ELR (cell line): ENCODE measurements around the gene EFEMP2.

Experiments used
- DNase-seq: peaks from one replicate; pipeline ENCODE4 v3.0.0-alpha.2; 2015; ENCODE audit warnings: low read depth

Gene EFEMP2

DNA sequence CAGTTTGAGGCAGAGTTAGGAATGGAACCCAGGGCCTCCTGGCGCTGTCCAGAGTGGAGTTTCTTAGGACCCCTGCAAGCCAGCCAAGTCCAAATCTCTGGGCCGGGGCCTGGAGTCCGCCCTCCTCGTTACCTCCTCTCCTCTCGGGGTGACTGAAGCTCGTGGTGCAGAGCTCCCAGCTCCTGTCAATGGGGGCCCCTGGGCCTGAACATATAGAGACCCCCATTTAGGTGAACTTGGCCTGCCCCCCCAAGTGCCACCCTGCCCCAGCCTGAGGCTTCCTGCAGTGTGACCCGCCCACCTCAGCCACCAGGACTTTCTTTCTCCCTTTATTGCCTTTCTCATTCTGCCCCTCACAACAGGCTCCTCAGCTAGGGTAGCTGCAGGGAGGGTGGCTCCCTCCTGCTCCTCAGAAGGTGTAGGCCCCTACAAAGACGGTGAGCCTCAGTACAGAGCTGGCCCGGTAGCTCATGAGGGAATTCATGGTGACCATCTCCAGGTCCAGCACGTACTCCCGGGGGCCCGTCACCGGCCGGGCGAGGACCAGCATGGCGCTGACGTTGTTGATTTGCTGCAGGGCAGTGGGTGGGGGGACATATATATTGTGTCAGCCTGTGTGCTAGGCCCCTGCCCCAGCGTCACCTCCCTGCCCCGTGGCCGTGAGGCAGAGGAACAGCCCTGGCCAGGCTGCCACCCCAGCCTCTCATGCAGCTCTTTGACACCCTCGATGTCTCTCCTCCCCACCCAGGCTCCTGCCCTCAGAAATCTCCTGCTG is 5.9 kb downstream of the EFEMP2 start:
- no peak for DNase-seq

DNA sequence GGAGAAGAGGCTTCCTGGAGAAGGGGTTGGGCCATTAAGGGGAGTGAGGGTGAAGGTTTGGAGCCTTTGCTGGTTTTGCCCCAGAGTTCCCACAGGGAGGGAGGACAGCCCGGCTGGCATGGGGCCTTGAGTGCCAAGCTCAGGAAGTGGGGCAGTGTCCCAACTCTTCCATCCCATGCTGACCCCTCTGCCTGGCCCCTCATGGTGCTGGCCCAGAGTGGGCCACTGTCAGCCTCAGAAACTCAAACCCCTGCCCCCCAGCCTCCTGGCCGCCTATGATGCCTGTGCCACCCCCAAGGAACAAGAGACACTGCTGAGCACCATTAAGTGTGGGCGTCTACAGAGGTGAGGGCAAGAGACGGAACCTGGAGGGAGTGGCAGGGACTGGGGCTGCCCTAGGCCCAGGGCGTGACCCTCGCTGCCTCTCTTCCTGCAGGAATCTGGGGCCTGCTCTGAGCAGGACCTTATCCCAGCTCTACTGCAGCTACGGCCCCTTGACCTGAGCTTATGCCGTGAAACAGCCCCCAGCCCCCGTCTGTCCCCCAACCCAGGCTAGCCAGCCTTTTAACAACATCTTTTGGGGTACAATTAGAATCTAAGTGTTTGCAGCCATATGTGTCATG is 6.9 kb downstream of the EFEMP2 start:
- no peak for DNase-seq

DNA sequence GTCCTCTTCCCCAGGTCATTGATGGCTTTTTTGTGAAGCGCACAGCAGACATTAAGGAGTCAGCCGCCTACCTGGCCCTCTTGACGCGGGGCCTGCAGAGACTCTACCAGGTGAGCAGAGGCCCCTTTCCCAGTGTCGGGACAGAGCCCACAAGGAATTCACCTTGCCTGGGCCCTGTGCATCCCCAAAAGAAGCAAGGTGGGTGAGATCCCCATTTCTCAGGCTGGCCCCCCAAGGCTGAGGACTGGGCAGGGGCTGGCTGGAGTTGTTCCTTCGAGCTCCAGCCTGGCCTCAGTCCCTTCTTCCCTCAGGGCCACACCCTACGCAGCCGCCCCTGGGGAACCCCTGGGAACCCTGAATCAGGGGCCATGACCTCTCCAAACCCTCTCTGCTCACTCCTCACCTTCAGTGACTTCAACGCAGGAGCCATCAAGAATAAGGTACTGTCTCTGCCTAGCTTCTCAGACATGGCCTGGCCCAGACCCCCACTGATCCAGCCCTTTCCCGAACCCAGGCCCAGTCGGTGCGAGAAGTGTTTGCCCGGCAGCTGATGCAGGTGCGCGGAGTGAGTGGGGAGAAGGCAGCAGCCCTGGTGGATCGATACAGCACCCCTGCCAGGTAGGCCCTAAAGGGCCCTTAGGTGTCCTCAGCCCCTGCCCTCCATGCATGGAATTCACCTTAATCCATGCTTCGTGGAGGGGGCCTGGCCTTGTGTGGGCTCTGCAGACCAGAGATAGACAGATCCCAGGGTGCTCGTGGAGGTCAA is 7.7 kb downstream of the EFEMP2 start:
- no peak for DNase-seq

DNA sequence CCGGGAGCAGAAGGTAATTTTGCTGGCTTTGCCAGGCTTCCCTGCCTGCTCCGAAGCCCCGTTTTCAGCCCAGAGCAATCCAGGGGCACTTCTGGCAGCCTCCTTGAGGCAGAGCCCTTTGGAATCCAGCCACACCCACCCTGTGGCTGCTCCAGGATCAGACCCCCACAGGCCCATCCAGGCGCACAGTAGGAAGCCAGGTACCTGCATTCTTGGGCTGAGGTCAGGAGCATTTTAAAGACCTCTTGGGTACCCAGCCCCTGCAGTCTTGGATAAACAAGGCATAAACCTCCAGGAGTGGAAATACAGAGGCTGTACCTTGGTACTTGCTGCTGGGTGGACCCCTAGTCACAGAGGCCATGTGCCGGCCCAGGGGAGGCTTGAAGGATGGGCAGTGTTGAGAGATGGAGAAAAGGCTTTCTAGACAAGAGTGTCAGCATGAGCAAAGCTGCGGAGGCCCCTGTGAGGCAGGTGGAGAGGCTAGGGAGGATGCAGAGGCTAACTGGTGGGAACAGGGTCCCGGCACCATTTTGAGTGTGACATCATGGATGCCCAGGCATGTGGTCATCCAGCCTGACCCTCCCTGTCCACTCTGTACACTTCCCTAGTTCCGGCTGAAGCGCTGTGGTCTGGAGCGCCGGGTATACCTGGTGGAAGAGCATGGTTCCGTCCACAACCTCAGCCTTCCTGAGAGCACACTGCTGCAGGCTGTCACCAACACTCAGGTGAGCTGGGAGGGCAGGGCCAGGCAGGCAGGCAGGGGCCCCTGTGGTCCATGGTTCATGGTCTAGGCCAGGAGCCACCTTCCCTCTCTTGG is 8.5 kb downstream of the EFEMP2 start:
- no peak for DNase-seq

DNA sequence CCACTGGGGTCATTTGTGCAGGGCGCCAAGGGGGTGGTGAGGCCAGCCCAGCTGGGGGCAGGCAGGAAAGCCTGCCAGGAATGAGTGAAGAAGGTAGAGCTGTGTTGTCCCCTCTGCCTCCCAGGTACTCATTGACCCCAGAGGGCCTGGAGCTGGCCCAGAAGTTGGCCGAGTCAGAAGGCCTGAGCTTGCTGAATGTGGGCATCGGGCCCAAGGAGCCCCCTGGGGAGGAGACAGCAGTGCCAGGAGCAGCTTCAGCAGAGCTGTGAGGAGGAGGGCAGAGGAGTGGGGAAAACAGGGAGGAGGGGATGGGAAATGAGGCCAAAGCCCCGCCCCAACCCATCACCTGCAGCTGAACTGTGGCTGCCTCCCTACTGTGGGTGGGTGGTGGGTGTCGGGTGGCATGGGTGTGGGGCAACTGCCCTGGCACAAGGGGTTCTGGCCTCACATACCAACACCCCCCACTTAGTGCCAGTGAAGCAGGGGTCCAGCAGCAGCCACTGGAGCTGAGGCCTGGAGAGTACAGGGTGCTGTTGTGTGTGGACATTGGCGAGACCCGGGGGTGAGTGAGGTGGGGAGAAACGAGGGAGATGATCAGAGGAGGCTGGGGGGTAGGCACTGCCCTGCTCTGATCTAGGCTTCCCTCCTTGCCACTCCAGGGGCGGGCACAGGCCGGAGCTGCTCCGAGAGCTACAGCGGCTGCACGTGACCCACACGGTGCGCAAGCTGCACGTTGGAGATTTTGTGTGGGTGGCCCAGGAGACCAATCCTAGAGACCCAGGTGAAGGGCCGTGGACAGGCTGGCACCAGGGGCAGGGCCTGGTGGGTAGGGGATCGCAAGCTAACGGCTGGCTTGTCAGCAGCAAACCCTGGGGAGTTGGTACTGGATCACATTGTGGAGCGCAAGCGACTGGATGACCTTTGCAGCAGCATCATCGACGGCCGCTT is 9.4 kb downstream of the EFEMP2 start:
- no peak for DNase-seq

DNA sequence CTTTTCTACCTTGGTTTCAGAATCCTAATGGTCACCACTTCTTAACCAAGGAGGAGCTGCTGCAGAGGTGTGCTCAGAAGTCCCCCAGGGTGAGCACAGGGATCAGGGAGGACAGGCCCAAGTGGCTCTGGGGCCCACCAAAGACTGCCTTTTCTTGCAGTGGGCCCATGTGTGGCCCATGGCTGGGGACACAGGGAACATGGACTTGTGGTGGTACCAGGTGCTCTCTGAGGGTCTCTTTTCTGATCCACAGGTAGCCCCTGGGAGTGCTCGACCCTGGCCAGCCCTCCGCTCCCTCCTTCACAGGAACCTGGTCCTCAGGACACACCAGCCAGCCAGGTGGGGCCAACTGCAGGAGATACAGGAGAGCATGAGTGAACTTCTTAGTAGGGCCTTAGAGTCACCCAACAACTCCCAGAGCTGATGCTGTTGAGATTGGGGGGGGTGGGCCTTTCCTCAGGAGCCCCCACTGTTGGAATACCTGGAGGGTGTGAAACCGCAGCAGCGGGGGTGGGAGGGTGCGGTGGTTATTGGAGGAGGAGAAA is 10.3 kb downstream of the EFEMP2 start:
- DNase-seq, result no peak

DNA sequence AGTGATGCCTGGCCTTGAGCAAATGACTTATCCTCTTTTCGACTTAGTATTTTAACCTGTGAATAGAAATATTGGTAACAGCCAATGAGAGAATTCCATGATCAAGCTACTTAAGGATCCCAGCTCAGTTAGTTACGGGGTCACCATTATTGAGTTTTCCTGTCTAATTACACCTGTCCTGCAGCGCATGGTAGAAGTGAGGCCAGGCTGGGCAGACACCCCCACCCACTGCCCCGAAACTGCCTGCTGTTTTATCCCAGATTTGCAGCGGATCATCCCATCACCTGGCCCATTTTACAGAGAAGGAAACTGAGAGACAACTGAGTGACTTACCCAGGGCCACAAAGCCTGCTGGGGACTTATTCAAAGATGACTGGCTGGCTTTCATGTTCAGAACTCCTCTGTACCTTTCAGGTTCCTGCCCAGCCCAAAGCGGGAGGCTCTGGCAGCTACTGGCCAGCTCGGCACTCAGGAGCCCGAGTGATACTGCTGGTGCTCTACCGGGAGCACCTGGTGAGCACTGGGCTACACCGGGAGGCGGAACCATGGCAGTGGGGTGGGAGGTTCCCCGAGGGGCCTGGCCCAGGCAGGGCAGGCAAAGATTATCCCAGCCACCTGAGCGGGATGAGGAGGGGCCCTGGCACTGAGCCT is 10.9 kb downstream of the EFEMP2 start:
- DNase-seq, result no peak

DNA sequence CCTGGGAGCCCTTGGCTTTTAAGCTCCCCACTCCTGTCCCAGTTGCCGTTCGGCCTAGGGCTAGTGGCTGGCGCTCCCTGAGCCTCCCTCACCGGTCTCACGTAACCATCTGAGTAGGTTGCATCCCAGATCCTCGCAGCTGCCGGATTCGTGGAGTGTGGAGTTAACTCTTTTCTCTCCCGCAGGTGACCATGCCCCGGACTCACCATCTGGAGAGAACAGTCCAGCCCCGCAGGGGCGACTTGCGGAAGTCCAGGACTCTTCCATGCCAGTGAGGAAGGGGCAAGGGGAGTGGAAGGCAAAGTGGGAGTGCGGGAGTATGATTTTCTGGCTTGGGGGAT is 11.5 kb downstream of the EFEMP2 start:
- no peak for DNase-seq

DNA sequence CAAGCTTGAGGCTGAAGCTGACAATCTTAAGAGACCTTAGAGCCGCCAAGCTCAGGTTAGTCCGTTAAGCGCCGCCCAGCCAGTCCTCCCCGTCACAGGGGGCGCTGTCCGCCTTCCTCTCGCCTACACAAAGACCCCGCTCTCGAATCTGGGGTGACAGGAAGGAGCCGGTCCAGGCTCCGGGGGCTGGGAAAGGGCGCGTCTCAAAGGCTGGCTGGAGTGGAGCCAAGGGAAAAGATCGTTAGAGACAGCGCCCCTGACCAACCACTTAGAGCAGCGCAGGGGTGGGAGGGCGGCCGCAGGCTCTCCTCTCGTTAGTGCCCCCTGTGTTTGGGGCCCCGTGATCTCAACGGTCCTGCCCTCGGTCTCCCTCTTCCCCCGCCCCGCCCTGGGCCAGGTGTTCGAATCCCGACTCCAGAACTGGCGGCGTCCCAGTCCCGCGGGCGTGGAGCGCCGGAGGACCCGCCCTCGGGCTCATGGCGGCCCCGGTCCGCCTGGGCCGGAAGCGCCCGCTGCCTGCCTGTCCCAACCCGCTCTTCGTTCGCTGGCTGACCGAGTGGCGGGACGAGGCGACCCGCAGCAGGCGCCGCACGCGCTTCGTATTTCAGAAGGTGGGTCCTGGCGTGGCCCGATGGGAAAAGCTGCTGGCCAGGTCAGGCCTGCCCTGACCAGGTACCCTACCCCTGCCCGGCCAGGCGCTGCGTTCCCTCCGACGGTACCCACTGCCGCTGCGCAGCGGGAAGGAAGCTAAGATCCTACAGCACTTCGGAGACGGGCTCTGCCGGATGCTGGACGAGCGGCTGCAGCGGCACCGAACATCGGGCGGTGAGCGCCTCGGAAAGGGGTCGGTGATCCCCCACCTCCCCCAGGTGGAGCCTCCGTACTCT is 12.1 kb downstream of the EFEMP2 start, which contains the start of gene MUS81:
Gene MUS81 (plus strand): TSS at position 156 of the 887 bp plus-strand sequence. CDS start 321 bp downstream, at position 477.
- peak; percentile 100 for DNase-seq

DNA sequence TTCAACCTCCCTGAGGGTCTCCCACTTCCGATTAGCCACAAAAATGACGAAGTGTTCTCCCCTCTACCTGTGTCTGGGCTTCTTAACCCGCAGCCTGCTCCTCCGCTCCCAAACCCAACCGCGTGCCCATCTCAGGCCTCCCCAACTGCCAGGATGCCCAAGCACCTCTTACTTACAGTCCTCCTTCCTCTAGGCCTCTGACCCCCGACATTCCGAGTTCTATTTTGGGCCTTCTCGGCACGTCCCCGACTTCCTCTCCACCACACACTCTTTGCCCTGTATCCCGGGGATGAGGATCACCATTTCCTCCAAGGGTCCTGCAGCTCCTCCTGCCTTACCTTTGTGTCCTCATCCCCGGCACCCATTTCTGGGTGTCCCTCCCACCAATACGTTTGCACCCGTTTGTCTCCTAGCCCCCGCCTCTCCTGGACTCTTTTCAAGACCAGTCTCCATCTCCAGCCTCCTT is 12.8 kb downstream of the EFEMP2 start:
- DNase-seq, result no peak

DNA sequence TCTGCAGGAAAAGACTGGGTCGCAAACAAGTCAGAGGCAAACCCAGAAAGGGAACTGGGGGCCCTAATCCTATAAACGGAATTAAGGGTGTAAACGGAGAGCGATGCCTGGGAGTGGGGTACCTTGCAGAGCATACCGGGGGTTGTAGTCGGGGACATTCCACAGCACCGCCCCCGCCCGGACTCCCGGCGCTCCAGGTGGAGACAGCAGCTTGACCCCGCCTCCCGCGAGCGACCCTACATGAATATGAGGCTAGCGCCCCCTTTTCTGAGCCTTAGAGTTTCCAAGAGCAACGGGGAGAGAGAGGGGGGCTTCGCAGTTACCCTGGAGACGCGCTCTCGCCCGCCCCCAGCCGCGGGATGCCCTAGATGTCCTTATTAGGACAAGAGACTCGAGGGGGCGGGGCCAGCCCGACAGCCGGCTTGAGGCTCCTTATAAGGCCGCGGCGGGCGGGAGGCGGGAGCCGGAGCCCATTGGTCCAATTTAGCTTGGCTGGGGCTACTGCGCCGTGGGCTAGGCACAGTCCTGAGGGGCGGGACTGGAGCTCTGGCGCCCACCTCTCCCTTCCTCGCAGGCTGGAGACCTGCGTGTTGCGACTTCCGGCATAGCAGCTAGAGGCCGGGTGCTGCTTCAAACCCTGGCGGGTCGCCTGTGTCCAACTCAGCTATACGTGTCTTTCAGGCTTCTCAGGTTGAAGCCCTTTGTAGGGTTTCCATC is 13.3 kb downstream of the EFEMP2 start:
- peak; percentile 98 for DNase-seq

DNA sequence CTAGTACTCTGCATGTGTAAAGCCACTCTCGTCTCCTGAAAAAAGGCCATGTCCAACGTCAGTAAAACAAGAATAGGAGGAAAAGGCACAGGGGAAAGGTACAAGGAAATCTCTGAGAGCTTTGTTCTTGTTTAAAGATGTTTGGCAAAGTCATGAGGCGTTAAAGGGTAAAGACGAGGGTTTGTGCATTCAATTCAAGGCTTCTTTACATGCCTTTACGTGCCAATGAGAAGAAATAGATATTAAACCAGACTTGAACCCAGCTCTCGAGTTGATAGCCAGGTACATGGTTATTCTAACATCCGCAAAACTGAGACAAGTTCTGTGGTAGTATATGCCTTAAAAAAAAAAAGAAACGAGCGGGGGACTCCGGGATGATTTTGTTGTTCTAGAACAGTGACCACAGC is 13.9 kb downstream of the EFEMP2 start:
- peak; percentile 44 for DNase-seq

DNA sequence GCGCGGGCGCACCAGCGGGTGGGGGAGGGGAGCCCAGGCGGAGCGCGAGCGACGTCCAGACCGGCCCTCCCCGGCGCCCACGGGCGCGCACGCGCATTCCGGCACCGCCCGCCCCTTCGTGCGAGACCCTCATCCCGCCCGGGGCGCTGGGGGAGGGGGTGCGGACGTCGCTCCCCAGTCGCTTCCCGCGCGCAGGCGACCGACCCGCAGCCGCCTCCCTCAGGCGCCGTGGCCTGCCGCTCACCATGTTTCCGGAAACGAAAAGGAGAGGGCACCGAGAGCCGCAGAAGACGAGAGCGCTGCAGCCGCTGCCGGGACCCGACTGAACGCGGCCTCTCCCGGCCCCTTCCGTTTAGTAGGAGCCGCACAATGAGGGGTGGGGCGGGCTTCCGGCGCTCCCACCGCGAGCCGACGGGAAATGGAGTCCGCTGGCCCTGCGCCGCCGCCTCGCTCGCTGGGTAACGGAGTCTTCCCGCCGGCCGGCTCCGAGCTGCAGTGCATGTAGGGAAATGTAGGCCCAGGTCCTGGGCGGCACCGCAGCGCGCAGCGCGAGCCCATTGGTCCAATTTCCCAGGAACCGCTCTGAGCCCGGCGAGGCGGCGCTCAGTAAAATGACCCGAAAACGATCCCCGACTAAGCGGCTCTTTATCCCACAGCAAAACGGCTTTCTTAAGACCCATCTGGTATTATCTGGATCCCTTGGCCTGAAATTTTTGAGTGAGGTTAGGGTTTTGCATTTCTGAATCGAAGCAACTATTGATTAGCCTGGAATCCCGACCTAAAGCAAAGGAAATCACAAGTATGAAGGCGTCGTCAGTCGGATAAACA is 14.5 kb downstream of the EFEMP2 start, which contains the start of gene CFL1:
Gene CFL1 (minus strand): TSS at position 328 of the 828 bp plus-strand sequence. CDS start 81 bp downstream, at position 247.
- DNase-seq, result peak; percentile 98

DNA sequence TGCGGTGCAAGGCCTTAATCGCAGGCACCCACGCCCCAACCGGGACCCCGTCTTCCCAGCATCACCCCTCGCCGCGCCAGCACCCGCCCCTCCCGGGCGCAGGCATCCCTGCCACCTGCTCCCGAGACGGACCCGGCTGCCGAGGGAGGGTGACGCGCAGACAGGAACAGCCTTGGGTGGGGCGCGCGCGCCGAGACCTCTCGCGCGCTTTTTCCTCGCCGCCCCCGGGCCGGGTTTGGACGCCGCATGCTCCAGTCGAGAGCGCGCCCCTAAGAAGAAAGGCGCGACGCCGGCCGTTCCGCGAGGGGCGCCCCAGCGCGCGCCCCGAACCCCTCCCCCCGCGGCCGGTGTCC is 15.1 kb downstream of the EFEMP2 start:
- no peak for DNase-seq

DNA sequence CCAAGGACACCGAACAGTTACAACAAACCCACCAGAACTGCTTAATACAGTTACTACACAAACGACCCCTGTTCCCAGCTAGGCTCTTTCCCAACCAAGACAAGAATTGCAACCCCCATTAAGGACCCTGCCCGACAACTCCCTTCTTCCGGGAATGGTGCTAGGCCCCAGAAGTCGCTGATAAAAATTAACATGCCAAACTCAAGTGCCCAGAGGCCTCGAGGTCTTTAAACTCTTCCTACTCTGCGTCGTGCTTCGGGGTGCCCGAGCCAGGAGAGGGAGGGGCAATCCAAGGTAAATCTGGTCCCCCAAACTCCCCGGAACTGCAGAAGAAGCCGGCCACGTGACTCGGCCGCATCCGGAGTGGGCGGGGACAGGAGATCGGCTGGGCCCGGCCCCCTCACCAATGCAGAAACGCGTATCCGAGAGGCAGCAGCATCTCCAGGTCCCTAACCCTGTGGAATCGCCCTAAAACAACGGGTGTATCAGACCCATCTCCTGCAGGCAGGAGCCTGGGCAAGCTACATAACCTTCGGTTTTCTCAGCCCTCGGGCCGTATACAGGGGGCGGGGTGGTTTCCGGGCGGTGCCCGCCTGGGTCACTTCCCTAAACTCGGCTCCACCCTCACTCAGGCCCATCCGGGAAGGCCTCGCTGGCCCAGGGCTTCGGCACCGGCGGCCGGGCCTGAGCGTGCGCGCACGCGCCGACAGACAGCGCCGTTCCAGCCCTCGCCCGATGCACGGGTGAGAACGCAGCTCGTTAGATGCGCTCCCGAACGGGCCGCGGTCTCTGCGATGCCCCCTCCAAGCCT is 15.7 kb downstream of the EFEMP2 start:
- peak; percentile 74 for DNase-seq

DNA sequence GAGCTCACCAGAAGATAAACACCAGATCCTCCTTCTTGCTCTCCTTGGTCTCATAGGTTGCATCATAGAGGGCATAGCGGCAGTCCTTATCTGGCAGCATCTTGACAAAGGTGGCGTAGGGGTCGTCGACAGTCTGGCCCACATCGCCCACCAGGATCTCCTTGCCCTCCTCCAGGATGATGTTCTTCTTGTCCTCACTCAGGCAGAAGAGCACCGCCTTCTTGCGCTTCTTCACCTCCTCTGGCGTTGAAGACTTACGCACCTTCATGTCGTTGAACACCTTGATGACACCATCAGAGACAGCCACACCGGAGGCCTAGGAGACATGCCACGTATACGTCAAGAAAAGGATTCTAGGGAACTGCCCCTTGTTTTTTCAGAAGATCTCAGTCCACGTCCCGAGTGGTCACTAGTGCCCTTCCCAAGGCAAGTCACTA is 16.7 kb downstream of the EFEMP2 start:
- DNase-seq, result no peak
